Heart left ventricle (tissue), 16 donors: ENCODE results near the gene PLG. TPM values are rescaled to one million over a fixed set of nuclear protein-coding genes. Genes with fewer than 3 reads are reported as not detected.
"Not testable (repeated sequence)": the region's sequence is repeated elsewhere in the genome, so short reads cannot be mapped to it uniquely, and the experiment has no call there.

Source experiments
- ATAC-seq, 4 donors: fragments of 200-7000 bp; cut with Tn5 transposase; one replicate each; pipeline ENCODE4 v1.9.1; 2020 to 2022; ENCODE audit warnings: moderate library complexity in 4 of 4, mild to moderate bottlenecking in 3 of 4, moderate number of reproducible peaks in 1 of 4
- DNase-seq, 5 donors: peaks; one replicate each; pipeline ENCODE4 v3.0.0-alpha.2; 2020
- H3K27ac ChIP-seq, 12 donors: fragments of 200-600 bp; sonication (generic) in 4 of 12; one replicate each; pipeline versions ENCODE4 v1.5.0 to v1.8.0; 2016 to 2022; ENCODE audit warnings: mild to moderate bottlenecking in 2 of 12
- H3K27me3 ChIP-seq, 9 donors: fragments of 200-600 bp; sonication (generic) in 2 of 9; one replicate each; pipeline versions ENCODE4 v1.5.1 to v1.8.0; 2016 to 2022; ENCODE audit warnings: mild to moderate bottlenecking in 3 of 9
- H3K36me3 ChIP-seq, 9 donors: fragments of 200-600 bp; sonication (generic) in 2 of 9; one replicate each; pipeline versions ENCODE4 v1.5.0 to v1.8.0; 2018 to 2022; ENCODE audit warnings: mild to moderate bottlenecking in 2 of 9
- H3K4me1 ChIP-seq, 12 donors: fragments of 200-600 bp; sonication (generic) in 4 of 12; one replicate each; pipeline versions ENCODE4 v1.5.0 to v1.8.0; 2016 to 2022; ENCODE audit warnings: mild to moderate bottlenecking in 3 of 12
- H3K4me3 ChIP-seq, 12 donors: fragments of 200-600 bp; sonication (generic) in 4 of 12; one replicate each; pipeline versions ENCODE4 v1.5.0 to v1.8.0; 2017 to 2022; ENCODE audit warnings: mild to moderate bottlenecking in 9 of 12, moderate library complexity in 4 of 12
- H3K9me3 ChIP-seq, 12 donors: fragments of 200-600 bp; sonication (generic) in 4 of 12; one replicate each; pipeline versions ENCODE4 v1.5.0 to v1.8.0; 2016 to 2022; ENCODE audit warnings: mild to moderate bottlenecking in 1 of 12
- POLR2A ChIP-seq, 2 donors: fragments of 450-650 bp; IDR thresholded peaks; one replicate each; pipeline ENCODE4 v1.6.1; 2017; ENCODE audit warnings: antibody characterized with exemption in 2 of 2, mild to moderate bottlenecking in 2 of 2, moderate library complexity in 2 of 2
- WGBS, 4 donors: extraction: QIAGEN DNeasy Blood & Tissue Kit in 2 of 4; methylation state at CpG; one replicate each; pipeline versions ENCODE4 v1.1.5 to v1.1.7; 2013 to 2018; 5-methylcytosine and 5-hydroxymethylcytosine counted together
- intact Hi-C, 10 donors: fragments of 100-400 bp; cut with DNase I; formaldehyde crosslinking; loops; one replicate each; pipeline versions ENCODE4 v1.11.1 to v1.14.2; 2022
- polyA plus RNA-seq, 2 donors: library from polyadenylated mRNA; stranded (reverse); fragments of 200-250 nt; gene quantifications; one replicate each; pipeline ENCODE4 v1.2.3, GENCODE V29; 2013
- total RNA-seq, 9 donors: library from RNA; depleted of rRNA in 2 of 9; stranded (reverse); fragments of >200 nt in 2 of 9; fragmentation: NEBNext Ultra II Directional in 3 of 9; extraction: Animal tissue kit (Norgen Biotek cat#: 25700) in 3 of 9; gene quantifications; one replicate each; pipeline versions ENCODE4 v1.1.0 to v1.2.4, GENCODE V29; 2016 to 2023
- TF ChIP-seq, protein P1 (sequence below), 12 donors: fragments of 200-600 bp; sonication (generic) in 4 of 12; IDR thresholded peaks; one replicate each; pipeline versions ENCODE4 v1.5.0 to v1.8.0; 2018 to 2022; ENCODE audit warnings: antibody characterized with exemption in 12 of 12, mild to moderate bottlenecking in 5 of 12
- donor health status: ischemic (EF 13 %, LVEDD 7.1; RV severe dilation, severe dysfunction).
- donor health status: healthy with polysubstance abuse.
- donor health status: DM: no; HTN: yes; CAD: no.
- donor health status: DM: no; HTN: no; CAD: no.
- donor health status: ischemic (EF 25% LVEDD 6.9; RV normal size, moderate dysfunction).
- donor health status: ischemic (EF 25% LVEDD 5.7; RV mildly dilated, moderate dysfunction).
- donor health status: healthy.
- donor health status: DM: yes; HTN: yes; CAD: no.
- donor health status: ischemic (EF 35%, LVEDD 5.7; RV mildly dilated, moderate dysfunction).
- donor health status: nonischemic (EF 11% LVEDD 7.7; RV severe dilation, severe dysfunction).
- donor health status: DM: yes; HTN: yes; CAD: no.
- donor health status: PGD.
- donor health status: ischemic (EF 29% LVEDD 5.4; RV normal size, mild dysfunction).
- donor health status: nonischemic (EF 23%, LVEDD 6.1; RV moderate dilation, normal function).

Gene PLG
- total and polyA plus RNA-seq, 11 donors: 0.03 to 0.44 TPM; not detected in 9

DNA sequence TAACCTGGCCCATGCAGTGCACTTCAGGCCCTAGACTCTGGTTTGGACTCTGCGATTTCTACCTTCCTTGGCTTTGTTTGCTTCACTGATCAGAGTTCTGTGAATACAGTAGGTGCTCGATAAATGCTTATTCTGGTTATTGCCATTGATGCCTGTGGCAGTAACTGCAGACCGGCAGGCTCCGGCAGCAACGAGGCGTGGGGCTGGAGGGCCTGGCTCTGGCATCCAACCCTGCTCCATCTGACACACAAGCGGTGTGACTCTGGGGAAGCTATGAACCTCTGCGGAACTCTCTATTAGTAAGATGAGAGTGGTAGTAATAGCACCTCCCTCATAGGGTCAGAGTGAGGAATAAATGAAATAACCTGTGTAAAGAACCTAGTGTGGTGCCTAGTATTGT is 66.1 kb downstream of the PLG start:
- no peak for ATAC-seq
- no peak overlapping the region for H3K27ac ChIP-seq
- no peaks in the 10 kb centered on the region for H3K9me3 ChIP-seq
- intact Hi-C loops: loop anchor here in 1 of 10 donors (5.0 kb wide), 1 partner anchor 251 kb away; no protein-coding TSS in a partner anchor
- DNase-seq: no peak
- H3K4me1 ChIP-seq: peaks cover 0 to 11% (median 0%) of the 10 kb centered on the region in 12 donors
- WGBS, 4 donors: 87 to 91% (median 90%) methylated on average over 8 of the region's 8 CpGs
- TF ChIP-seq, protein P1, sequence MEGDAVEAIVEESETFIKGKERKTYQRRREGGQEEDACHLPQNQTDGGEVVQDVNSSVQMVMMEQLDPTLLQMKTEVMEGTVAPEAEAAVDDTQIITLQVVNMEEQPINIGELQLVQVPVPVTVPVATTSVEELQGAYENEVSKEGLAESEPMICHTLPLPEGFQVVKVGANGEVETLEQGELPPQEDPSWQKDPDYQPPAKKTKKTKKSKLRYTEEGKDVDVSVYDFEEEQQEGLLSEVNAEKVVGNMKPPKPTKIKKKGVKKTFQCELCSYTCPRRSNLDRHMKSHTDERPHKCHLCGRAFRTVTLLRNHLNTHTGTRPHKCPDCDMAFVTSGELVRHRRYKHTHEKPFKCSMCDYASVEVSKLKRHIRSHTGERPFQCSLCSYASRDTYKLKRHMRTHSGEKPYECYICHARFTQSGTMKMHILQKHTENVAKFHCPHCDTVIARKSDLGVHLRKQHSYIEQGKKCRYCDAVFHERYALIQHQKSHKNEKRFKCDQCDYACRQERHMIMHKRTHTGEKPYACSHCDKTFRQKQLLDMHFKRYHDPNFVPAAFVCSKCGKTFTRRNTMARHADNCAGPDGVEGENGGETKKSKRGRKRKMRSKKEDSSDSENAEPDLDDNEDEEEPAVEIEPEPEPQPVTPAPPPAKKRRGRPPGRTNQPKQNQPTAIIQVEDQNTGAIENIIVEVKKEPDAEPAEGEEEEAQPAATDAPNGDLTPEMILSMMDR (IDR thresholded peaks at IDR 0.05): no peak
- no peak for TF ChIP-seq POLR2A (IDR thresholded peaks at IDR 0.05)
- H3K4me3 ChIP-seq: no peak overlapping the region
- peaks cover 0 to 33% (median 14%) of the 10 kb centered on the region in 9 donors for H3K27me3 ChIP-seq
- no peaks in the 10 kb centered on the region for H3K36me3 ChIP-seq

GRCh38 chr6:160774399-160774798 is 72.4 kb downstream of the PLG start:
- DNase-seq (no peak), ATAC-seq (no peak)
- Histone ChIP-seq H3K4me1 (no peaks in the 10 kb centered on the region), H3K36me3 (no peaks in the 10 kb centered on the region), H3K9me3 (no peaks in the 10 kb centered on the region), H3K4me3 (no peak overlapping the region), H3K27me3 (peaks cover 0 to 14% (median 0%) of the 10 kb centered on the region in 9 donors), H3K27ac (no peak overlapping the region)
- WGBS, 4 donors: 83 to 85% (median 84%) methylated on average over 4 of the region's 4 CpGs
- TF ChIP-seq, protein P1 (IDR thresholded peaks at IDR 0.05): no peak
- no peak for TF ChIP-seq POLR2A (IDR thresholded peaks at IDR 0.05)
- intact Hi-C loops: no loop called here

- Histone ChIP-seq H3K4me1 (no peaks in the 10 kb centered on the region), H3K27ac (no peak overlapping the region), H3K9me3 (no peaks in the 10 kb centered on the region), H3K4me3 (no peak overlapping the region), H3K36me3 (no peaks in the 10 kb centered on the region), H3K27me3 (peaks cover 0 to 5% (median 0%) of the 10 kb centered on the region in 9 donors)
- DNase-seq: no peak
- no peak for ATAC-seq
- WGBS, 4 donors: 56 to 61% (median 57%) methylated on average over 6 of the region's 6 CpGs
- TF ChIP-seq, protein P1 (IDR thresholded peaks at IDR 0.05): no peak
- TF ChIP-seq POLR2A (IDR thresholded peaks at IDR 0.05): no peak
- intact Hi-C loops: no loop called here
Observed at GRCh38 chr6:160775792-160776580, 73.9 kb downstream of the PLG start.

GRCh38 chr6:160779095-160779494 is 77.1 kb downstream of the PLG start:
- DNase-seq, ATAC-seq: not testable (repeated sequence)

DNA sequence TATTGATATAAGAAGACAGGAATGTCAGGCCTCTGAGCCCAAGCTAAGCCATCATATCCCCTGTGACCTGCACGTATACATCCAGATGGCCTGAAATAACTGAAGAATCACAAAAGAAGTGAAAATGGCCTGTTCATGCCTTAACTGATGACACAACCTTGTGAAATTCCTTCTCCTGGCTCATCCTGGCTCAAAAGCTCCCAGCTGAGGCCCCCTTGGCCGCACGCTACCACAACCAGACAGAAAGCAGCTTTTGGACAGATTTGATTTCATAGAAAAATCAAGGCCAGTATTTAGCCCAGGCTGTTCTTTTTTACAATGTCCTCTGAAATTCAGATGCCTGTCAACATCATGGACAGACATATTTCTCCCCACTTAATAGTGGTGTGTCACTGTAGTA is 78.6 kb downstream of the PLG start:
- DNase-seq, intact Hi-C loops, H3K27ac ChIP-seq, H3K27me3 ChIP-seq, ATAC-seq, H3K9me3 ChIP-seq, H3K36me3 ChIP-seq, H3K4me3 ChIP-seq, H3K4me1 ChIP-seq: not testable (repeated sequence)
- 84 to 87% (median 87%) methylated on average over 3 of the region's 3 CpGs for WGBS, 4 donors

More at GRCh38 chr6:160779095-160779494, 77.1 kb downstream of the PLG start:
- H3K36me3 ChIP-seq, H3K27ac ChIP-seq, H3K4me3 ChIP-seq, H3K9me3 ChIP-seq, intact Hi-C loops, H3K4me1 ChIP-seq, H3K27me3 ChIP-seq: not testable (repeated sequence)
- 81 to 94% (median 92%) methylated on average over 6 of the region's 6 CpGs for WGBS, 4 donors
